IMR-90 (cell line): ENCODE results near the gene RTCA. TPM values are rescaled to one million over a fixed set of nuclear protein-coding genes. Genes with fewer than 3 reads are reported as not detected.

Experiments
- ATAC-seq: fragments of 200-7000 bp; cut with Tn5 transposase; 2 replicates; pipeline ENCODE4 v1.9.1; 2020; ENCODE audit warnings: low read depth, mild to moderate bottlenecking, moderate library complexity
- BruUV-seq: library from RNA; stranded (reverse); fragments of 400-500 nt; replicated peaks from 2 replicates; lab custom pipeline; 2021; lab: Mats Ljungman, UMichigan
- CTCF ChIA-PET: fragments of 300-600 bp; formaldehyde crosslinking; extraction: SDS; loops from one replicate; lab custom pipeline; 2021; ENCODE audit warnings: antibody characterized with exemption; lab: Yijun Ruan, JAX
- POLR2A ChIA-PET: fragments of 300-600 bp; sonication (Branson Sonifier 250); formaldehyde crosslinking; loops from one replicate; lab custom pipeline; 2022; ENCODE audit warnings: antibody characterized with exemption; ENCODE audit not compliant: unreplicated experiment; lab: Charles Lee
- DNase-seq: peaks from one replicate; pipeline ENCODE4 v3.0.0; 2013
- H2AFZ ChIP-seq: replicated peaks from 2 replicates; pipeline ENCODE3; 2013; ENCODE audit warnings: low read length, mild to moderate bottlenecking; ENCODE audit not compliant: poor library complexity
- H2AK5ac ChIP-seq: 2 replicates; pipeline ENCODE4 v1.6.1; 2013; ENCODE audit warnings: low read depth, low read length, inconsistent platforms
- H2AK9ac ChIP-seq: replicated peaks from 2 replicates; pipeline ENCODE3; 2013; ENCODE audit warnings: mild to moderate bottlenecking, low read depth, low read length, moderate library complexity; ENCODE audit not compliant: poor library complexity
- H2BK120ac ChIP-seq: 2 replicates; pipeline ENCODE4 v1.6.1; 2013; ENCODE audit warnings: low read depth, low read length, inconsistent platforms
- H2BK15ac ChIP-seq: 3 replicates; pipeline ENCODE4 v1.6.1; 2013; ENCODE audit warnings: low read depth, low read length, inconsistent platforms
- H2BK20ac ChIP-seq: 2 replicates; pipeline ENCODE4 v1.6.1; 2013; ENCODE audit warnings: low read depth, mild to moderate bottlenecking, inconsistent platforms, low read length, moderate library complexity
- H2BK5ac ChIP-seq: 2 replicates; pipeline ENCODE4 v1.6.1; 2013; ENCODE audit warnings: mild to moderate bottlenecking, low read depth, low read length, inconsistent platforms; ENCODE audit not compliant: poor library complexity, severe bottlenecking
- H3K14ac ChIP-seq: replicated peaks from 2 replicates; pipeline ENCODE4 v1.6.1; 2013; ENCODE audit warnings: low read depth, low read length, inconsistent platforms
- H3K18ac ChIP-seq: 2 replicates; pipeline ENCODE4 v1.6.1; 2013; ENCODE audit warnings: low read depth, low read length, control low read depth
- H3K23ac ChIP-seq: 2 replicates; pipeline ENCODE4 v1.6.1; 2013; ENCODE audit warnings: low read depth, low read length, inconsistent platforms
- H3K27ac ChIP-seq: 2 replicates; pipeline ENCODE4 v1.5.1; 2013; ENCODE audit warnings: mild to moderate bottlenecking, control low read depth, low read length; ENCODE audit not compliant: insufficient read depth
- H3K27me3 ChIP-seq: 2 replicates; pipeline ENCODE4 v1.6.1; 2013; ENCODE audit warnings: low read length; ENCODE audit not compliant: control insufficient read depth, insufficient read depth
- H3K36me3 ChIP-seq: 2 replicates; pipeline ENCODE4 v1.6.1; 2013; ENCODE audit warnings: low read length, mixed read lengths; ENCODE audit not compliant: control insufficient read depth, insufficient read depth
- H3K4ac ChIP-seq: 2 replicates; pipeline ENCODE4 v1.6.1; 2013; ENCODE audit warnings: low read depth, low read length, inconsistent platforms
- H3K4me1 ChIP-seq: 2 replicates; pipeline ENCODE4 v1.6.1; 2013; ENCODE audit warnings: low read length, mixed read lengths; ENCODE audit not compliant: control insufficient read depth, insufficient read depth
- H3K4me2 ChIP-seq: 2 replicates; pipeline ENCODE4 v1.6.1; 2013; ENCODE audit warnings: low read depth, mild to moderate bottlenecking, control low read depth, low read length, moderate library complexity
- H3K4me3 ChIP-seq: 2 replicates; pipeline ENCODE4 v1.5.1; 2013; ENCODE audit warnings: low read depth, mild to moderate bottlenecking, control low read depth, low read length, moderate library complexity; ENCODE audit not compliant: insufficient read depth
- H3K56ac ChIP-seq: 2 replicates; pipeline ENCODE4 v1.6.1; 2013; ENCODE audit warnings: low read length, inconsistent platforms; ENCODE audit not compliant: insufficient read depth; ENCODE audit errors: extremely low read depth
- H3K79me1 ChIP-seq, 2 experiments: 2 replicates each; pipeline ENCODE4 v1.6.1; 2013; ENCODE audit warnings: low read length in 2 of 2, inconsistent platforms in 1 of 2, low read depth in 1 of 2
- H3K9ac ChIP-seq: 2 replicates; pipeline ENCODE4 v1.6.1; 2013; ENCODE audit warnings: low read depth, low read length, control low read depth
- H3K9me1 ChIP-seq: 2 replicates; pipeline ENCODE4 v1.6.1; 2013; ENCODE audit warnings: low read length, inconsistent platforms; ENCODE audit not compliant: insufficient read depth
- H3K9me3 ChIP-seq: 2 replicates; pipeline ENCODE4 v1.6.1; 2013; ENCODE audit warnings: low read length; ENCODE audit not compliant: control insufficient read depth, insufficient read depth
- H4K20me1 ChIP-seq: 2 replicates; pipeline ENCODE4 v1.6.1; 2013; ENCODE audit warnings: low read length, inconsistent platforms; ENCODE audit not compliant: insufficient read depth
- H4K5ac ChIP-seq: 2 replicates; pipeline ENCODE4 v1.6.1; 2013; ENCODE audit warnings: mild to moderate bottlenecking, low read depth, low read length, control low read depth
- H4K8ac ChIP-seq, 2 experiments: 2 replicates each; pipeline ENCODE4 v1.6.1; 2013; ENCODE audit warnings: low read depth in 2 of 2, low read length in 2 of 2, control low read depth in 1 of 2, inconsistent platforms in 1 of 2
- H4K91ac ChIP-seq: 2 replicates; pipeline ENCODE4 v1.6.1; 2013; ENCODE audit warnings: low read depth, low read length, inconsistent platforms; ENCODE audit not compliant: insufficient read depth
- CEBPB ChIP-seq: IDR thresholded peaks from 2 replicates; pipeline ENCODE4 v1.6.1; 2012; ENCODE audit warnings: low read depth, low read length, improper control_type of control experiment
- CHD1 ChIP-seq: IDR thresholded peaks from 2 replicates; pipeline ENCODE4 v1.6.1; 2012; ENCODE audit warnings: low read depth, low read length, improper control_type of control experiment
- FOS ChIP-seq: fragments of 150-350 bp; IDR thresholded peaks from 2 replicates; pipeline ENCODE4 v1.6.1; 2016; ENCODE audit warnings: low read depth, low read length
- MAFK ChIP-seq: IDR thresholded peaks from 2 replicates; pipeline ENCODE4 v1.6.1; 2012; ENCODE audit warnings: low read depth, low read length, improper control_type of control experiment
- MAZ ChIP-seq: IDR thresholded peaks from 2 replicates; pipeline ENCODE4 v1.6.1; 2012; ENCODE audit warnings: low read depth, mild to moderate bottlenecking, low read length, improper control_type of control experiment, moderate library complexity, borderline replicate concordance
- MXI1 ChIP-seq: IDR thresholded peaks from 2 replicates; pipeline ENCODE4 v1.6.1; 2012; ENCODE audit warnings: low read depth, mild to moderate bottlenecking, low read length, moderate library complexity, borderline replicate concordance
- NFE2L2 ChIP-seq: fragments of 150-350 bp; IDR thresholded peaks from 2 replicates; pipeline ENCODE4 v1.6.1; 2016; ENCODE audit warnings: low read depth, mild to moderate bottlenecking, low read length
- POLR2A ChIP-seq: IDR thresholded peaks from 2 replicates; pipeline ENCODE4 v1.6.1; 2012; ENCODE audit warnings: mild to moderate bottlenecking, low read depth, low read length
- RAD21 ChIP-seq: IDR thresholded peaks from 2 replicates; pipeline ENCODE4 v1.6.1; 2012; ENCODE audit warnings: low read length, improper control_type of control experiment
- RCOR1 ChIP-seq: IDR thresholded peaks from 2 replicates; pipeline ENCODE4 v1.6.1; 2012; ENCODE audit warnings: mild to moderate bottlenecking, low read length, improper control_type of control experiment; ENCODE audit not compliant: insufficient replicate concordance
- RFX5 ChIP-seq: IDR thresholded peaks from 2 replicates; pipeline ENCODE4 v1.8.0; 2012; ENCODE audit warnings: low read depth, mild to moderate bottlenecking, low read length, moderate library complexity
- SMC3 ChIP-seq: fragments of 150-350 bp; IDR thresholded peaks from 2 replicates; pipeline ENCODE4 v1.6.1; 2016; ENCODE audit warnings: low read depth, mild to moderate bottlenecking, antibody characterized with exemption, low read length, moderate library complexity
- WGBS, 2 experiments: methylation state at CpG; one replicate each; pipeline versions ENCODE4 v1.1.5 to v1.1.7; 2013; ENCODE audit warnings: missing lambda C conversion rate in 2 of 2; ENCODE audit not compliant: insufficient read length in 1 of 2; ENCODE audit errors: extremely low coverage in 2 of 2; 5-methylcytosine and 5-hydroxymethylcytosine counted together
- dilution Hi-C: fragments of 300-500 bp; cut with HindIII; formaldehyde crosslinking; loops from one replicate; pipeline ENCODE4 v1.14.3; 2018; ENCODE audit warnings: low sequenced_read_pairs; ENCODE audit not compliant: unreplicated experiment
- in situ Hi-C: fragments of 300-500 bp; cut with MboI; formaldehyde crosslinking; loops from 3 replicates; pipeline ENCODE4 v1.14.3; 2019; ENCODE audit warnings: low sequenced_read_pairs, inconsistent platforms, mixed read lengths
- intact Hi-C: fragments of 100-400 bp; cut with micrococcal nuclease; formaldehyde crosslinking; loops from 2 replicates; pipeline ENCODE4 v1.10.0; 2022
- polyA plus RNA-seq, 3 experiments: library from polyadenylated mRNA; depleted of rRNA; stranded (reverse); fragments of >200 nt; gene quantifications; 2 replicates each; pipeline ENCODE4 v1.2.3, GENCODE V29; 2012; ENCODE audit warnings: low replicate concordance in 1 of 3
- total RNA-seq: library from RNA; depleted of rRNA; stranded (reverse); fragments of >200 nt; gene quantifications from 2 replicates; pipeline ENCODE4 v1.2.3, GENCODE V29; 2012
- TF ChIP-seq, protein P1 (sequence below): conservative IDR thresholded peaks from 2 replicates; pipeline ENCODE4 v1.5.1; 2012; ENCODE audit warnings: mild to moderate bottlenecking, low read depth, low read length, improper control_type of control experiment
- TF ChIP-seq, protein P2 (sequence below): fragments of 150-350 bp; IDR thresholded peaks from 2 replicates; pipeline ENCODE4 v1.6.1; 2016; ENCODE audit warnings: low read depth, mild to moderate bottlenecking, low read length, moderate library complexity, borderline replicate concordance
- TF ChIP-seq, protein P3 (sequence below): fragments of 150-350 bp; IDR thresholded peaks from 2 replicates; pipeline ENCODE4 v1.6.1; 2017; ENCODE audit warnings: mild to moderate bottlenecking, antibody characterized with exemption, low read length, low read depth

The RTCA gene
- total and polyA plus RNA-seq, 2 of the 4 experiments (the other 2 are of a cell fraction), result 26.9 to 29.6 TPM

DNA sequence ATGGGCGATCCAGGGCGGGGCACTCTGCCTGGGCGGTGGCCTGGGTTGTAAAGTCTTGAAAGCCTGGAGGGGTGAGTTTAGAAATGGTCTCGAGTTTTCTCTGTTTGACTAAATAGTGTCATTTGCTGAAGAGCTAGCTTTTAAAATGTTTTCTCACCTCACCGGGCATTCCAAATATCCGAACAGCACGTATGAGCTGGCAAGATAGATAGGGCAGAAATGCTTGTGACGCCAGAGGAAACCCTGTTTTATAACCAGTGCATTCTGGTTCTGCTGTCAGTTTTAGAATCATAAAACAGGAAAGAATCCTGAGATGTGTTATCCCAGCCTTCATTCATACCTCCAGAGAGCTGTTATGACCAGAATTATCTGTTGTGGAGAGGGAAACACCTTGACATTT is 725 bp downstream of the RTCA start:
- Histone ChIP-seq H3K79me1 (peaks cover 14 to 38% of the 10 kb centered on the region in 2 experiments), H3K9me1 (no peaks in the 10 kb centered on the region), H4K8ac (peak overlapping the region; percentile 56 to 80; a peak in 2 of 4 replicates), H3K9ac (peak overlapping the region; percentile 86), H3K4me2 (peak overlapping the region; percentile 99), H3K14ac (peak overlapping the region; percentile 78), H3K4ac (peak overlapping the region; percentile 74), H2BK20ac (no peak overlapping the region), H3K23ac (peak overlapping the region; percentile 34), H3K56ac (peak overlapping the region; percentile 52; the same call in 1 of the 2 replicates), H2BK5ac (no peak overlapping the region), H3K4me1 (peaks cover 2% of the 10 kb centered on the region; the same call in 1 of the 2 replicates), H2BK15ac (no peak overlapping the region), H4K91ac (peak overlapping the region; percentile 35; the same call in 1 of the 2 replicates), H4K20me1 (peaks cover 3% of the 10 kb centered on the region; the same call in 1 of the 2 replicates), H2BK120ac (no peak overlapping the region), H2AK9ac (peak overlapping the region; percentile 83), H3K36me3 (peaks cover 23% of the 10 kb centered on the region), H3K9me3 (no peaks in the 10 kb centered on the region), H3K4me3 (peak overlapping the region; percentile 66), H3K27ac (peak overlapping the region; percentile 78), H2AK5ac (0 out of 2 replicates have a peak overlapping the region, but pooled peaks have one; percentile 7), H3K27me3 (no peaks in the 10 kb centered on the region), H4K5ac (peak overlapping the region; percentile 46; the same call in 1 of the 2 replicates), H3K18ac (peak overlapping the region; percentile 9; the same call in 1 of the 2 replicates), H2AFZ (peak overlapping the region; percentile 93)
- CTCF ChIA-PET, result interaction anchor here (1.1 kb wide), 1 partner anchor 16 kb away, joined by 4 read pairs; no protein-coding TSS in a partner anchor
- in situ Hi-C loops, result loop anchor here (25.0 kb wide), 2 partner anchors 454 to 621 kb away; partner anchors contain the start of genes EXTL2 and SLC30A7
- dilution Hi-C loops, result no loop called here
- peak; percentile 19 for DNase-seq
- ATAC-seq, result peak; percentile 3; the same call in 1 of the 2 replicates
- WGBS, 2 experiments, result no CpG with 5 or more reads among the region's 8 CpGs
- intact Hi-C loops, result loop anchor here (2.0 to 5.0 kb wide), 3 partner anchors 86 to 458 kb away; partner anchors contain the start of gene CDC14A
- TSS peak; percentile 53 for BruUV-seq
- POLR2A ChIA-PET, result interaction anchor here (0.5 kb wide), 1 partner anchor 20 kb away, joined by 3 read pairs; no protein-coding TSS in a partner anchor
- TF ChIP-seq POLR2A (no peak), NFE2L2 (no peak), MAFK (no peak), MAZ (no peak), RFX5 (no peak), MXI1 (no peak), CEBPB (no peak), FOS (no peak), SMC3 (no peak), RAD21 (no peak), CHD1 (no peak), RCOR1 (no peak)
- TF ChIP-seq, protein P1, sequence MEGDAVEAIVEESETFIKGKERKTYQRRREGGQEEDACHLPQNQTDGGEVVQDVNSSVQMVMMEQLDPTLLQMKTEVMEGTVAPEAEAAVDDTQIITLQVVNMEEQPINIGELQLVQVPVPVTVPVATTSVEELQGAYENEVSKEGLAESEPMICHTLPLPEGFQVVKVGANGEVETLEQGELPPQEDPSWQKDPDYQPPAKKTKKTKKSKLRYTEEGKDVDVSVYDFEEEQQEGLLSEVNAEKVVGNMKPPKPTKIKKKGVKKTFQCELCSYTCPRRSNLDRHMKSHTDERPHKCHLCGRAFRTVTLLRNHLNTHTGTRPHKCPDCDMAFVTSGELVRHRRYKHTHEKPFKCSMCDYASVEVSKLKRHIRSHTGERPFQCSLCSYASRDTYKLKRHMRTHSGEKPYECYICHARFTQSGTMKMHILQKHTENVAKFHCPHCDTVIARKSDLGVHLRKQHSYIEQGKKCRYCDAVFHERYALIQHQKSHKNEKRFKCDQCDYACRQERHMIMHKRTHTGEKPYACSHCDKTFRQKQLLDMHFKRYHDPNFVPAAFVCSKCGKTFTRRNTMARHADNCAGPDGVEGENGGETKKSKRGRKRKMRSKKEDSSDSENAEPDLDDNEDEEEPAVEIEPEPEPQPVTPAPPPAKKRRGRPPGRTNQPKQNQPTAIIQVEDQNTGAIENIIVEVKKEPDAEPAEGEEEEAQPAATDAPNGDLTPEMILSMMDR, result no peak
- TF ChIP-seq, protein P2, sequence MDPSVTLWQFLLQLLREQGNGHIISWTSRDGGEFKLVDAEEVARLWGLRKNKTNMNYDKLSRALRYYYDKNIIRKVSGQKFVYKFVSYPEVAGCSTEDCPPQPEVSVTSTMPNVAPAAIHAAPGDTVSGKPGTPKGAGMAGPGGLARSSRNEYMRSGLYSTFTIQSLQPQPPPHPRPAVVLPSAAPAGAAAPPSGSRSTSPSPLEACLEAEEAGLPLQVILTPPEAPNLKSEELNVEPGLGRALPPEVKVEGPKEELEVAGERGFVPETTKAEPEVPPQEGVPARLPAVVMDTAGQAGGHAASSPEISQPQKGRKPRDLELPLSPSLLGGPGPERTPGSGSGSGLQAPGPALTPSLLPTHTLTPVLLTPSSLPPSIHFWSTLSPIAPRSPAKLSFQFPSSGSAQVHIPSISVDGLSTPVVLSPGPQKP, result no peak
- TF ChIP-seq, protein P3, sequence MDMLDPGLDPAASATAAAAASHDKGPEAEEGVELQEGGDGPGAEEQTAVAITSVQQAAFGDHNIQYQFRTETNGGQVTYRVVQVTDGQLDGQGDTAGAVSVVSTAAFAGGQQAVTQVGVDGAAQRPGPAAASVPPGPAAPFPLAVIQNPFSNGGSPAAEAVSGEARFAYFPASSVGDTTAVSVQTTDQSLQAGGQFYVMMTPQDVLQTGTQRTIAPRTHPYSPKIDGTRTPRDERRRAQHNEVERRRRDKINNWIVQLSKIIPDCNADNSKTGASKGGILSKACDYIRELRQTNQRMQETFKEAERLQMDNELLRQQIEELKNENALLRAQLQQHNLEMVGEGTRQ, result no peak
